Spleen (tissue), 7 donors: ENCODE results near the gene LTBP1.

ENCODE experiments used
- POLR2AphosphoS5 ChIP-seq, 3 donors: sonication (generic); formaldehyde crosslinking; IDR thresholded peaks; one replicate each; pipeline ENCODE4 v1.5.1; 2017; ENCODE audit warnings: antibody characterized with exemption in 3 of 3
- TF ChIP-seq, protein P1 (sequence below), 11 experiments: fragments of 200-600 bp in 7 of 11; fragments of 450-650 bp in 4 of 11; sonication (generic) in 4 of 11; IDR thresholded peaks in 8 of 11; conservative IDR thresholded peaks in 3 of 11; 1 replicate in 7 of 11; 2 replicates in 4 of 11; pipeline versions ENCODE4 v1.4.0 to v1.8.0; 2016 to 2021; ENCODE audit warnings: antibody characterized with exemption in 11 of 11, inconsistent platforms in 4 of 11, mild to moderate bottlenecking in 1 of 11
- donor health status: DM: no; HTN: no; CAD: no; lungs with moderate emphysema.
- donor health status: DM: no; HTN: no; CAD: no.
- donor health status: DM: no; HTN: no; CAD: no.

DNA sequence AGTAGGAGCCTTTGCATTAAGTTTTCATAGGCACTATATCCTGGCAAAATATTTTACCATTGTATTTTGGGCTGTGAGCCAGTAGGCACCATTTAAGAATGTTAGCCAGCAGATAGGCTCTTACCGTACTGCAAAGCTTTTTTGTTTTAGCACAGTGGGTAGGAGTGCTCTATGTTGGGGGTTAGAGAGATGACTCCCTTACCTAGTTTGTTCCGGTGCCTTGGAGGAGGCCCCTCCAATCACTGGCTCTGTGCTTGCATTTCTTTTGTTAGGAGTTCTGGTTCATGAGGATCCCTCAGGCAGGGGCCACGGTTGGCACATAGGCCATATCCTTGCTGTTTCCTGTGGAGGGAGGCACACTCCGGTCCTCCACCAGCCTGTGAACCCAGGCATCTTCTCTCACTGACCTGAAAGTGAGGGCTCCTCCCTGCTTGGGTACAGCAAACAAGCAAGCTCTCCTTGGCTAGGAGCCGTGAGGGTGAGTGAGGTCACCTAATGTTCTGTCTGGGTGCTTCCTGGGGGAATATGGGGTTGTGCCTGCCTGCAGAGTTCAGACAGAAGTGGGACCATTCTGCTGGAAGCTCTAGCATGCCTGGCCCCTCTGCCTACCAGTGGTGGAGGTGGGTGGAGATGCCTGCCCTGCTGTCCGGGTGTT lies 29.8 kb downstream of the LTBP1 start:
- TF ChIP-seq, protein P1, sequence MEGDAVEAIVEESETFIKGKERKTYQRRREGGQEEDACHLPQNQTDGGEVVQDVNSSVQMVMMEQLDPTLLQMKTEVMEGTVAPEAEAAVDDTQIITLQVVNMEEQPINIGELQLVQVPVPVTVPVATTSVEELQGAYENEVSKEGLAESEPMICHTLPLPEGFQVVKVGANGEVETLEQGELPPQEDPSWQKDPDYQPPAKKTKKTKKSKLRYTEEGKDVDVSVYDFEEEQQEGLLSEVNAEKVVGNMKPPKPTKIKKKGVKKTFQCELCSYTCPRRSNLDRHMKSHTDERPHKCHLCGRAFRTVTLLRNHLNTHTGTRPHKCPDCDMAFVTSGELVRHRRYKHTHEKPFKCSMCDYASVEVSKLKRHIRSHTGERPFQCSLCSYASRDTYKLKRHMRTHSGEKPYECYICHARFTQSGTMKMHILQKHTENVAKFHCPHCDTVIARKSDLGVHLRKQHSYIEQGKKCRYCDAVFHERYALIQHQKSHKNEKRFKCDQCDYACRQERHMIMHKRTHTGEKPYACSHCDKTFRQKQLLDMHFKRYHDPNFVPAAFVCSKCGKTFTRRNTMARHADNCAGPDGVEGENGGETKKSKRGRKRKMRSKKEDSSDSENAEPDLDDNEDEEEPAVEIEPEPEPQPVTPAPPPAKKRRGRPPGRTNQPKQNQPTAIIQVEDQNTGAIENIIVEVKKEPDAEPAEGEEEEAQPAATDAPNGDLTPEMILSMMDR (IDR thresholded peaks at IDR 0.05 in 8 of 11, conservative IDR thresholded peaks at IDR 0.05 in 3 of 11) = no peak
- no peak for TF ChIP-seq POLR2AphosphoS5 (IDR thresholded peaks at IDR 0.05)
